HG02798 (cell line): ENCODE results near the gene TINCR.

Experiments used
- ATAC-seq: cut with Tn5 transposase; IDR thresholded peaks from one replicate; pipeline ENCODE4 v1.9.1; 2021; ENCODE audit warnings: mild to moderate bottlenecking; ENCODE audit not compliant: unreplicated experiment, poor library complexity

Gene TINCR

DNA sequence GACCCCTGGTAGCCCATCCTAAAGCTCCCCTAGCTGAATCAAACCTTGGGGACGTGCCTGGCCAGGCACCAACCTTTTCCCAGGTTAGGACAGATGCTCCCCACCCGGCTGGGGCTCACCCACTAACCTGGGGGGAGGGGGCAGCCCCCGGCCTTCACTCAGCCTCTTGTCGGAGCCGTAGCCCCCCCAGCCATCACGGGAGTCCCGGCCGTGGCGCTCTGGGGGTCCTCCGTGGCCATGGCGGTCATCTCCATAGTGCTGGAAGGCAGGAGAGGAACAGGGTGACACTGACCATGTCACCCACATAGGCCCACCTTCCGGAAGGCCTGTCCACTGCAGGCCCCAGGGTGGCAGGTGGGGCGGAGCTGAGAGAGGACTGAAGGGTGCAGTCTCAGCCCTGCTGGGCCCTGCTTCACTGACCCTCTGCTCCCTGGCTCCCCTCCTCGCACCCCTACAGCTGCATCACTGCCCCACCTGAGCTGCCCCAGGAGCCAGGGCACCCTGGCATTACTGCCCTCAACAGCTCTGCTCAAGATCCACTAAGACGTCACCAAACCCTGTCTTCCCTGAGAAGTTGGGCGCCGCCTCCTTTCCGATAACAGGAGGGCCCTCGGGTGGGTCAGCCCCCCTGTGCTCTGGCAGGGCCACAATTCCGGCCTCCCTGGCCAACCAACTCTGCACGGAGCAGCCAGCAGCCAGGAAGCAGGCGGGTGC, 22.6 kb upstream of the TINCR start:
- no peak for ATAC-seq

DNA sequence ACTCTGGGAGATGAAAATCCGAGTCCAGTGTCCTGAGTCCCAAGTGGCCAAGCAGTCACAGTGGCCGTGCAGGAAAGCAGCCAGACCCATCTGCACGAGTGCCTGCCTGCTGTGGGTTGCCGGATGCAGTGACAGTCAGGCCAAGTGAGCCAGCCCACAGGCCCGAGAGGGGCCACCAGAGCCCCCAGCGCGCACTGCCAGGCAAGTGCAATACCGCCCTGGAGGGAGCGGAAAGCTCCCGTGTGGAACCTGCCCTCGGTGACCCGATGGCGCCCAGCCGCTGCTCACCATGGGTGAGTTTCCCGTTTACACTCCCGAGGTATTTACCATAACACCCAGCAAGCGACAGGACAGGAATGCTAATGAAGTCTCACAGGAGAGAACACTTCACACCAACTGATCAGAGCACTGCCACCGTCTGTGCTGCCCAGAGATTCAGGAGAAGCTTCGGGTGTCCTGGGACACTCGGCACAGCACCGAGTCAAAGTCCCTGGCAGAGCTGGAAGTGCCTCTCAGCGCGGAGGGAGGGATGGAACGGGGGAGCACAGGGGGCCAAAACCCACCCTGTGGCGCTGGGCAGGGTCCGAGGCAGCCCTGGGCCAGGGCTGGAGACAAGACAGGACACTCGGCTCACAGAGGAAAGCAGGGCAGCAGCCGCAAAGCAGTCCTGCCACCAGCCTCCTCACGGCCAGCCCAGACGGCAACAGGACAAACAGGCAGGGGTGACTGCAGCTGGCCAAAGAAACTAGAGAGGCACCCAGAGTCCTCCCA, 21.3 kb upstream of the TINCR start:
- no peak for ATAC-seq

GRCh38 chr19:5588441-5588840, 20.7 kb upstream of the TINCR start:
- no peak for ATAC-seq

- ATAC-seq = no peak
These were observed 19.9 kb upstream of the TINCR start for GRCh38 chr19:5587661-5588060.

GRCh38 chr19:5587071-5587455, 19.3 kb upstream of the TINCR start:
- ATAC-seq = no peak

GRCh38 chr19:5586300-5587070, 18.7 kb upstream of the TINCR start:
- ATAC-seq = no peak

DNA sequence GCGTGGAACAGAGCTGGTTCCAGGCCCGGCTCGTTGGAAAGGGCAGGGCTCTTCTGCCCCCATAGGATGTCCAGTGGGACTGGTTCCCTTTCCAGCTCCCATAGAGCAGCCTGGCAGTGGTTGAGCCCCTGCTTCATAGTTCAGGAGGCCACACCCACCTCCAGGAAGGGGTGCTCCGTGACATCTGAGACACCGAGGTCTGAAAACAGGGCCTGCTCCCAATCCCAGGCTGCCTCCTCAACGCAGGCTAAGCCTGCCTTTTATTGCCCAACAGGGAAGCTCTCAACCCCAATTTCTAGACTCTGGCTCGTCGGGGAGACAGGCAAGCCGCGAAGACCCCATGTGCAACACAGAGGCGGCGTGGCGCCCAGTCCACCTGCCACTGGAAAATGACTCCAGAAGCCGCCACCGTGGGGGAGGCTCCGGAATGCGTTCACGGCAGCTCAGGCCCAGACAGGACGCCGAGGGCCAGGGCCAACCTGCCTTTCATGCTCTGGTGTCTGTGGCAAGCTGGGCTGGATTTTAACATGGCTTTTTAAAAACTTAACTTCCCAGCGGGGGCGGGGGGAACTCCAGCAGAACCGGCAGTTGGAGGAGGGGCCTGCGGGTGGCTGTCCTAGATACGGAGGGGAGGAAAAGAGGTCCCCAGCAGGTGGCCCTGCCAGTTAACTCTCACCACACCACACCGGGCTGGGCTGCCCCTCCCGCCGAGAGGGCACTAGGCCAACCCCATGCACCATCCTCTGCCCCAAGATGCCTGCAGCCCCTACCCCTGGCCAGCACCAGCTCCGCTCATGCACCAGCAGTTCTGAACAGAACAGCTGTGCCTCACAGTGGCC, 17.9 kb upstream of the TINCR start:
- no peak for ATAC-seq

- no peak for ATAC-seq
These were observed 12.4 kb upstream of the TINCR start for GRCh38 chr19:5580161-5580571.

DNA sequence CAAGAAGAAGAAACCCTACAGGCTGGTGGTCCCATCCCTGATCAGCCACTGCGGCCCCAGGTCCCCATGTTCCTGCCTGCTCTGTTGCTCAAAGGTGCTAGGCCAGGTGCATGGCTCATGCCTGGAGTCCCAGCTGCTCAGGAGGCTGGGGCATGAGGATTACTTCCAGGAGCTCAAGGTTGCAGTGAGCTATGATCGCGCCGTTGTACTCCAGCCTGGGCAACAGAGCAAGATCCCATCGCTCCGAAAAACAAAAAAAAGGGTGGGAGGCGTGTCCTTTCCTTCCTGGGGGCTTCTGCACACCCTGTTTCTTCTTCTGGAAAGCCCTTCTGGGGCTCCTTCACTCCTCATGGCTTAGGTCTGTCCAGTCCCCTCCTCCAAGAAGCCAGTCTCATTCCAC, 11.9 kb upstream of the TINCR start:
- ATAC-seq = no peak

GRCh38 chr19:5579286-5579685, 11.5 kb upstream of the TINCR start:
- no peak for ATAC-seq

DNA sequence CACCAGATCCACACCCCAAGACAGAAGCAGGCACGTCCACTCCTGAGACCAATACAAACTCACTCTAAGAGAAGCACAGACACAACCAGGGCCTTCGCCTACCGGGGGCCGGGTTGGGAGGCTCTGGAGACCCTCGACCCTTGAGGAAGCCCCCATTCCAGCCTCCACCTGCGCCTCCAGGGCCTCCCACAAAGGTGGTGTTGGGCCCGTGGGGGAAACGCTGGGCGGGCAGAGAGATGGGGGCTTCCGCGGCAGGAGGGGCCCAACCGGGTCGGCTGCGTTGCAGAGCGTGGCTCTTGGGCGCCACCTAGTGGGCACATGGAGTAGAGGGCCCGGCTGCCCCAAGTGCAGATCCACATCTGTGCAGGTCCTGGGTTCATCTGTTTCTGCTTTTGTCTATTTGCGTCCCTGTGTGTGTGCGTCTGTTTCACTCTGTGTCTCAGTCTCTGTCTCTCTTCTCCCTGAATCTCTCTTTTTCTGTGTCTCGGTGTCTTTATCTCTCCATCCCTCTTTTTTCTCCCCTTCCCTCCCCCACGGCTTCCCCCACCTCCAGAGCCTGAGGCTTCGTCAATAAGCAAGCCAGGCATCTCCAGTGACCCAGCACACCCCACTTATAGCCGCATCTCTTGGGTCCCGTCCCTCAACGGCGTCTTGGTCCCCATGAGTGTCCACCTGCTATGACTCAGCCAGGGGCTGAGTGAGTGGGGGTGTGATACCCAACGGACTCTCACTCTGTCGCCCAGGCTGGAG, 10.5 kb upstream of the TINCR start:
- no peak for ATAC-seq

DNA sequence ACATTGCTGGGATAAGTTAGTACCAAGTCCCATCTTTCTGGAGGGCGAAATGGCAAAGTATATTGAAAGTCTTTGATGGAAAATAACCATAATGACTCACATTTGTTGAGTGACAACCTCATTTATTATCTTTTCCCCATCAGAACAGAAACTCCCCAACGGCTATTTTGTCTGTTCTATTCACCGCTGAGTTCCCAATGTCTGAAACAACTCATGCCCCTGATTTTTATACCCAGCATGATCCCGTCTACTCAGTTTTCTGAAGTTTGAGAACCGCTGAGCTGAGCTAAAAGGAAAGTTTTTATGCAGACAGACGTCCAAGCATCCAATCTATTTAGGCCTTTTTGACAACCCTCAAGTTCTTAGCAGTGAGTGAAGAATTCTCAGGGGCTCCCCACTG, 7.8 kb upstream of the TINCR start:
- no peak for ATAC-seq

DNA sequence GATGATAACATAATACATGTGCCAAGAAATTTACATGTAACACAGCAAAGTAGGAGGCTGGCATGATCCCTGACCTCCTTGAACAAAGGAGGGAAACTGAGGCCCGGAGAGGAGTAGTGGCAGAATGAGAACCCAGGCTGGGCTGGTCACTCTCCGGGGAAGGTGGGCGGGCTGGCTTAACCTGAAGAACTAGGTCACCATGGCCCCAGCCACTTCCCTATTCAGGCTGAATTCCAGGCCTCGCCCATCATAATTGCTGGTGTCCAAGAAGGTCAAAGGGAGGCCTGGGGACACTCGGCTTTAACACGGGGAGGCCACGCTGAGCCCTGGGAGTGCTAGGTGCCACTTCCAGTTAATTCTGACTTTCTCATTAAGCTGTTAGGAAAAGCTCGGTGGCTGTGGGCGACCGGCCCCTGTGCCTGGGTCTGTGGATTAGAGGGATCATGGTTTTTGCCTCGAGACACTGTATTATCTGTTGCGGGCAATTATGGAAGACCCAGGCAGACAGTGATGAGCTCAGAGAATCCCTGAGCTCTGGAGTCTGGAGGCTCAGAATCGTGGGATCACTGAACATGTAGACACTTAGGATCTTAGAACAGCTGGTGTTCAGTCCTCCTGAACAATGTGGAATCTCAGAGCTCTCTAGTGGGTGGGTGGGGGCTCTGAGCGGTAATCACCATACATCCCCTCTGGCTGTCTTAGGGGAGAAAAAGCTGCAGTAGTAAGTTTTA, 5.0 kb upstream of the TINCR start:
- no peak for ATAC-seq

- ATAC-seq = no peak
These were observed 4.0 kb upstream of the TINCR start for GRCh38 chr19:5571777-5572176.

- no peak for ATAC-seq
These were observed 236 bp upstream of the TINCR start for GRCh38 chr19:5567970-5568407.

- ATAC-seq = no peak
These were observed 2.8 kb downstream of the TINCR start for GRCh38 chr19:5564930-5565329.

DNA sequence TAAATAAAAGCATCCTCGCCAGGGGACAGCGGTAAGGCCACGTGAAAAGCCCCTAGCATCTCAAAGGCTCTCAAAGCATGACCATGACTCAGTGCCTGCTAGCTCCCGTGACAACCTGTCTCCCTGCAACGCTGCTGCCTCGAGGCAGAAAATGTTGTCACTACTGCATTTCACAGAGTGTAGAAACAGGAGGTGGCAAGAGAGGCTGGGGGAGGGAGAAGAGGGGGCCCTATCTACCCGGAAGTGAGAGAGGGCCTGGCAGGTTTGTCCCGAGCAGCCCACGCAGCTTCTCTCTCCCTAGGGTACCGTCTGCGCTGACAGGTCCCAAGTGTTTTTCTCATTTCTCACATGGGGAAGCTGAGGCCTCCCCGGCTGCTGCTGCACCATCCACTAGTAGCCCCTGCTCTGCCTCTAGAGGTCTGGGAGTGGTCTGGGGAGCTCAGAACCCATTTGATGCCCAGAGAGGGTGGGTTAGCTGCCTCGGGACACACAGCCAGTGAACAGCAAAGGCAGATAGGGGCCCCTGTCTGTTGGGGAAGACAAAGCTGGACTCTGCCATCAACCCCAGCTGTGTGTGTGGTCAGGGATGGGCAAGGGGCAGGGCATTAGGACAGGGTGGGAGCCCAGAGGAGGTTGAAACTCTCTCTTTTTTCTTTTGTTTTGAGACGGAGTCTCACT, 3.7 kb downstream of the TINCR start:
- no peak for ATAC-seq

DNA sequence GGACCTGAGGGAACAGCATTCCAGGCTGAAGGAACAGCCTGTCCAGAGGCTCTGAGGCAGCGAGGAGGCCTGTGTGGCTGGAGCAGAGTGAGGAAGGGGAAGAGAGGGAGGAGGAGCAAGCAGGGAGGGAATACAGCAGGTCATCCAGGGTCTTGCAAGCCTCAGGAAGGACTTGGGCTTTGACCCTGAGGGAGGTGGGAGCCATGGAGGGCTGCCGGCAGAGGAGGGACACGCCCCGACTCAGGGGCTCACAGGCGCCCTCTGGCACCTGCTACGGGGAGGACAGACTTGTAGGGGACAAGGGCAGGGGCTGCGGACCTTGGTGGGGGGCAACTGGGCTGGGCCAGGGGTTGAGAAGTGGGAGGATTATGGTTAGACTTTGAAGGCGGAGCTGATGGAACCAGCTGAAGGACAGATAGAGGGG, 4.7 kb downstream of the TINCR start:
- ATAC-seq = no peak
